ENCODE measurements around the gene TAF3. TPM values are rescaled to one million over a fixed set of nuclear protein-coding genes. Genes with fewer than 3 reads are reported as not detected.

Gene TAF3
- polyA plus RNA-seq, 3 donors: 1.6 to 3.9 (median 3.4) TPM

DNA sequence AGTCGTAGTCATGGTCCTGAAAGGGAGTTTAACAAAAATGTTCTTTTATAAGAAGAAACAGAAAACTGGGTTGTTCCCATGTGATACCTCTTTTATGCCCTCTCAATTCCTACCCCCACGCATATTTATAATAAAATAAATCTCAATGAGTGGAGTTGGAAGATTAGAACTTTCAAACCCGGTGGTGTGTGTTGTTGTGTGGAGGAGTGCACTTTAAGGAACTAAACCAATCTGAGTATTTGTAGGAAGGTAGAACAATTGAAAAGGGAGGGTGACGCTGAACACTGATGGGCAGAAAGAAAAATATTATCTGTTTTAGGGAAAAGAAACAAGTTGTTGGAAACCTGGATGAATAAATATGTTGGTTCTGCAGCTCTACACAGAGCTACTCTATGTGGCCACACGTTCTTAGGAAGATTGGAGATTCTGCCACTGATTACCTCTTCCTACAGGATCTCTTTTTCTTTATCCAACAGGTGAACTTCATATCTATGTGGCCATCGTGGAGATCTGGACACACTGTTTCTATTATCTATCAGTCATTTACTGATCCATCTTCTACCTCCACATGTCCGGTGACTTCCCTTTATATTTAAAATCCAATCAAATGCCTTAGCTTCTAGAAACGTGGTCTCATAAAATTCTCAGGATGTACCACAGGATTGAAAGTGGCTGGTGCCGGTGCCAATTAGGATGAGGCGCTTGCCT, 223.1 kb downstream of the TAF3 start:
- peaks cover 95 to 99% of the 10 kb centered on the region in 2 donors for H3K27me3 ChIP-seq (ENCODE audit: control insufficient read depth in 2 of 2, insufficient read depth in 2 of 2, low read length in 2 of 2)
- Mint-ChIP-seq H3K27me3 (ENCODE audit: low read depth in 3 of 3) (peaks cover 99% of the 10 kb centered on the region in 3 donors), H3K9me3 (peaks cover 0 to 41% (median 24%) of the 10 kb centered on the region in 7 donors), H3K4me1 (peaks cover 35% of the 10 kb centered on the region), H3K27ac (no peak overlapping the region), H3K36me3 (peaks cover 0 to 14% of the 10 kb centered on the region in 2 donors), H3K4me3 (peak overlapping the region in 1 of 2 donors; percentile 85)
- no peaks in the 10 kb centered on the region for H4K20me1 ChIP-seq (ENCODE audit: insufficient read depth, low read length)
- H3K4me1 ChIP-seq (ENCODE audit: control insufficient read depth in 1 of 2, insufficient read depth in 2 of 2, low read length in 2 of 2): peaks cover 5 to 8% of the 10 kb centered on the region in 2 donors
- H3K9me3 ChIP-seq (replicated peaks in 1 of 2; ENCODE audit: control insufficient read depth in 1 of 2, insufficient read depth in 1 of 2, low read length in 2 of 2): peaks cover 0 to 74% of the 10 kb centered on the region in 2 donors
- no peak overlapping the region for H3K4me3 ChIP-seq (replicated peaks in 1 of 3; ENCODE audit: low read depth in 2 of 3, low read length in 3 of 3)
- TF ChIP-seq, protein P1, sequence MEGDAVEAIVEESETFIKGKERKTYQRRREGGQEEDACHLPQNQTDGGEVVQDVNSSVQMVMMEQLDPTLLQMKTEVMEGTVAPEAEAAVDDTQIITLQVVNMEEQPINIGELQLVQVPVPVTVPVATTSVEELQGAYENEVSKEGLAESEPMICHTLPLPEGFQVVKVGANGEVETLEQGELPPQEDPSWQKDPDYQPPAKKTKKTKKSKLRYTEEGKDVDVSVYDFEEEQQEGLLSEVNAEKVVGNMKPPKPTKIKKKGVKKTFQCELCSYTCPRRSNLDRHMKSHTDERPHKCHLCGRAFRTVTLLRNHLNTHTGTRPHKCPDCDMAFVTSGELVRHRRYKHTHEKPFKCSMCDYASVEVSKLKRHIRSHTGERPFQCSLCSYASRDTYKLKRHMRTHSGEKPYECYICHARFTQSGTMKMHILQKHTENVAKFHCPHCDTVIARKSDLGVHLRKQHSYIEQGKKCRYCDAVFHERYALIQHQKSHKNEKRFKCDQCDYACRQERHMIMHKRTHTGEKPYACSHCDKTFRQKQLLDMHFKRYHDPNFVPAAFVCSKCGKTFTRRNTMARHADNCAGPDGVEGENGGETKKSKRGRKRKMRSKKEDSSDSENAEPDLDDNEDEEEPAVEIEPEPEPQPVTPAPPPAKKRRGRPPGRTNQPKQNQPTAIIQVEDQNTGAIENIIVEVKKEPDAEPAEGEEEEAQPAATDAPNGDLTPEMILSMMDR (IDR thresholded peaks at IDR 0.05): no peak
- no peak overlapping the region for H3K9ac ChIP-seq (ENCODE audit: insufficient read depth, low read length, poor library complexity, severe bottlenecking)
- no peaks in the 10 kb centered on the region for H3K79me2 ChIP-seq (ENCODE audit: insufficient read depth, low read length)
- no peaks in the 10 kb centered on the region for H3K36me3 ChIP-seq (replicated peaks in 1 of 2; ENCODE audit: control insufficient read depth in 1 of 2, insufficient read depth in 2 of 2, low read length in 2 of 2)
- no peak overlapping the region for H3K4me2 ChIP-seq (replicated peaks; ENCODE audit: extremely low read depth, low read length, poor library complexity, severe bottlenecking)
- DNase-seq: no peak
- H2AFZ ChIP-seq (ENCODE audit: insufficient read depth, low read depth, low read length, poor library complexity, severe bottlenecking): no peak overlapping the region
- H3K27ac ChIP-seq (ENCODE audit: low read depth in 1 of 2, low read length in 2 of 2): no peak overlapping the region
- intact Hi-C loops (cut with micrococcal nuclease): no loop called here
- 24% methylated on average over 6 of the region's 10 CpGs for WGBS (ENCODE audit: insufficient coverage)

DNA sequence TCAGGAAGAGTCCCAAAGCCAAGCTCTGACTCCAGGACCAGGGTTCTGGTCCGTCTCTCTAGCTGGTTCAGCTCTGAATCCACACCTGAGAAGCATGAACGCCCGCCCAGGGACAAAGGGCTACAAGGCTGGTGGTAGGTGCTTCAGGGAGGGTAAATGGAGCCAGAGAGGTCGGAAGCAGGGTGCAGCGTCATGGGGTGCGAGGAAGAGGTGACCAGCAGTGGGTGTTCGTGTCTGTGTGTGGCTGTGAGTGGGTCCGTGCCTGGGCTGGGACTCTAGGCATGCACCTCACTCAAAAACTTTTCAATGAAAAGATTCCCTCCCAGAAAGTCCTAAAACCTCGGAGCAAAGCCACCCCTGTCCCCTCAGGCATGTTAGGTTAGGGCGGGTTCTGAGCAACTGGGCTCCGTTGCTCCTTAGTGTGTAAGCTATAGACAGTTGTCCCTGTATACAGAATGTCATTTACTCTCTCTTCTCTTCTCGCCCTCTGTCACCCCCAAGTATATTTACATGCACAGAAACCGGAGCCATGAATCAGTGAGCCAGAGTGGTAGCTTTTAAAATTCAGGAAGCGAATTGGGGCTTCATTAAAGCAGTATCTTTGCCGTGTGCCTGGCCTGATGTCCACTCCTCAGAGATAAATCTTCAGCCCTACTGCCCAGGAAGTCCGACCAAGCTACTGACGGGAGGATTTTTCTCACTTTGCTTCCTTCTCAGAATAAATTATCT, 223.9 kb downstream of the TAF3 start:
- Mint-ChIP-seq H3K36me3 (peaks cover 0 to 14% of the 10 kb centered on the region in 2 donors), H3K9me3 (peaks cover 0 to 42% (median 23%) of the 10 kb centered on the region in 7 donors), H3K27me3 (ENCODE audit: low read depth in 3 of 3) (peaks cover 99% of the 10 kb centered on the region in 3 donors), H3K4me1 (peaks cover 35% of the 10 kb centered on the region), H3K4me3 (peak overlapping the region in 1 of 2 donors; percentile 85), H3K27ac (no peak overlapping the region)
- Histone ChIP-seq H3K27me3 (ENCODE audit: control insufficient read depth in 2 of 2, insufficient read depth in 2 of 2, low read length in 2 of 2) (peaks cover 95 to 99% of the 10 kb centered on the region in 2 donors), H3K4me3 (replicated peaks in 1 of 3; ENCODE audit: low read depth in 2 of 3, low read length in 3 of 3) (no peak overlapping the region), H2AFZ (ENCODE audit: insufficient read depth, low read depth, low read length, poor library complexity, severe bottlenecking) (no peak overlapping the region), H3K9ac (ENCODE audit: insufficient read depth, low read length, poor library complexity, severe bottlenecking) (no peak overlapping the region), H3K9me3 (replicated peaks in 1 of 2; ENCODE audit: control insufficient read depth in 1 of 2, insufficient read depth in 1 of 2, low read length in 2 of 2) (peaks cover 0 to 76% of the 10 kb centered on the region in 2 donors), H3K36me3 (replicated peaks in 1 of 2; ENCODE audit: control insufficient read depth in 1 of 2, insufficient read depth in 2 of 2, low read length in 2 of 2) (no peaks in the 10 kb centered on the region), H3K4me1 (ENCODE audit: control insufficient read depth in 1 of 2, insufficient read depth in 2 of 2, low read length in 2 of 2) (peaks cover 5 to 8% of the 10 kb centered on the region in 2 donors), H3K79me2 (ENCODE audit: insufficient read depth, low read length) (no peaks in the 10 kb centered on the region), H3K4me2 (replicated peaks; ENCODE audit: extremely low read depth, low read length, poor library complexity, severe bottlenecking) (no peak overlapping the region), H3K27ac (ENCODE audit: low read depth in 1 of 2, low read length in 2 of 2) (no peak overlapping the region), H4K20me1 (ENCODE audit: insufficient read depth, low read length) (no peaks in the 10 kb centered on the region)
- no peak for DNase-seq
- TF ChIP-seq, protein P1 (IDR thresholded peaks at IDR 0.05): no peak
- WGBS (ENCODE audit: insufficient coverage): 13% methylated on average over 11 of the region's 17 CpGs
- intact Hi-C loops (cut with micrococcal nuclease): no loop called here
